Esophagus (tissue), 2 donors: Measurements from ENCODE around the gene TFPT. TPM values are rescaled to one million over a fixed set of nuclear protein-coding genes. Genes with fewer than 3 reads are reported as not detected.

ENCODE experiments used
- polyA plus RNA-seq, 2 donors: library from polyadenylated mRNA; stranded (reverse); fragments of 200-250 nt; gene quantifications; one replicate each; pipeline ENCODE4 v1.2.3, GENCODE V29; 2013
- donor health status: healthy with polysubstance abuse.
- donor health status: Bipolar disorder and iron deficiency.

Gene TFPT
- polyA plus RNA-seq, 2 donors = 11.8 to 13.2 TPM

Other genes with a start within 250 kb of the TFPT start
- 10 to 100 TPM in 1 of 2 donors, 1 to 10 TPM in 1; 9.3 to 20.4 TPM for gene MYADM, start 247.8 kb downstream of the TFPT start, polyA plus RNA-seq
- gene PRKCG, start 233.5 kb downstream of the TFPT start, polyA plus RNA-seq = under 1 TPM in 1 of 2 donors, not detected in 1; 0.01 TPM
- not detected for gene CACNG7, start 206.4 kb downstream of the TFPT start, polyA plus RNA-seq
- under 1 TPM; 0.01 to 0.04 TPM for gene CACNG8, start 152.7 kb downstream of the TFPT start, polyA plus RNA-seq
- gene CACNG6, start 124.0 kb downstream of the TFPT start, polyA plus RNA-seq = not detected
- gene VSTM1, start 51.8 kb downstream of the TFPT start, polyA plus RNA-seq = not detected
- gene TARM1, start 34.3 kb downstream of the TFPT start, polyA plus RNA-seq = not detected
- gene OSCAR, start 14.9 kb downstream of the TFPT start, polyA plus RNA-seq = 1 to 10 TPM in 1 of 2 donors, under 1 TPM in 1; 0.73 to 1.0 TPM
- 100 to 1,000 TPM; 147 to 303 TPM for gene NDUFA3, start 12.8 kb downstream of the TFPT start, polyA plus RNA-seq
- 10 to 100 TPM; 38.9 to 44.3 TPM for gene PRPF31, start 97 bp upstream of the TFPT start, polyA plus RNA-seq
- 10 to 100 TPM; 21.3 to 23.0 TPM for gene CNOT3, start 22.1 kb upstream of the TFPT start, polyA plus RNA-seq
- gene LENG1, start 44.1 kb upstream of the TFPT start, polyA plus RNA-seq = 1 to 10 TPM; 4.9 to 7.0 TPM
- gene TMC4, start 57.5 kb upstream of the TFPT start, polyA plus RNA-seq = 10 to 100 TPM in 1 of 2 donors, 1 to 10 TPM in 1; 2.9 to 11.0 TPM
- gene MBOAT7, start 73.9 kb upstream of the TFPT start, polyA plus RNA-seq = 10 to 100 TPM; 21.4 to 22.0 TPM
- 10 to 100 TPM; 17.9 to 55.0 TPM for gene TSEN34, start 75.7 kb upstream of the TFPT start, polyA plus RNA-seq
- 1,000 to 10,000 TPM; 2,177 to 3,000 TPM for gene RPS9, start 85.2 kb upstream of the TFPT start, polyA plus RNA-seq
- gene LILRB3, start 107.3 kb upstream of the TFPT start, polyA plus RNA-seq = under 1 TPM; 0.63 to 0.75 TPM
- gene LILRA6, start 127.1 kb upstream of the TFPT start, polyA plus RNA-seq = under 1 TPM; 0.08 to 0.26 TPM
- under 1 TPM; 0.63 to 0.92 TPM for gene LILRB5, start 141.6 kb upstream of the TFPT start, polyA plus RNA-seq
- under 1 TPM; 0.39 to 0.67 TPM for gene LILRB2, start 165.5 kb upstream of the TFPT start, polyA plus RNA-seq
- gene LILRA5, start 197.5 kb upstream of the TFPT start, polyA plus RNA-seq = under 1 TPM; 0.12 to 0.34 TPM
- under 1 TPM in 1 of 2 donors, not detected in 1; 0.06 TPM for gene LILRA4, start 223.5 kb upstream of the TFPT start, polyA plus RNA-seq
- 1 to 10 TPM; 1.9 to 2.0 TPM for gene LAIR1, start 249.3 kb upstream of the TFPT start, polyA plus RNA-seq